IMR-90 (cell line): ENCODE data around the gene FHAD1.

Source experiments
- CEBPB ChIP-seq: IDR thresholded peaks from 2 replicates; pipeline ENCODE4 v1.6.1; 2012; ENCODE audit warnings: low read depth, low read length, improper control_type of control experiment
- MAFK ChIP-seq: IDR thresholded peaks from 2 replicates; pipeline ENCODE4 v1.6.1; 2012; ENCODE audit warnings: low read depth, low read length, improper control_type of control experiment
- POLR2A ChIP-seq: IDR thresholded peaks from 2 replicates; pipeline ENCODE4 v1.6.1; 2012; ENCODE audit warnings: mild to moderate bottlenecking, low read depth, low read length
- RFX5 ChIP-seq: IDR thresholded peaks from 2 replicates; pipeline ENCODE4 v1.8.0; 2012; ENCODE audit warnings: low read depth, mild to moderate bottlenecking, low read length, moderate library complexity
- SMC3 ChIP-seq: fragments of 150-350 bp; IDR thresholded peaks from 2 replicates; pipeline ENCODE4 v1.6.1; 2016; ENCODE audit warnings: low read depth, mild to moderate bottlenecking, antibody characterized with exemption, low read length, moderate library complexity
- TF ChIP-seq, protein P1 (sequence below): conservative IDR thresholded peaks from 2 replicates; pipeline ENCODE4 v1.5.1; 2012; ENCODE audit warnings: mild to moderate bottlenecking, low read depth, low read length, improper control_type of control experiment
- TF ChIP-seq, protein P2 (sequence below): fragments of 150-350 bp; IDR thresholded peaks from 2 replicates; pipeline ENCODE4 v1.6.1; 2017; ENCODE audit warnings: mild to moderate bottlenecking, antibody characterized with exemption, low read length, low read depth

DNA sequence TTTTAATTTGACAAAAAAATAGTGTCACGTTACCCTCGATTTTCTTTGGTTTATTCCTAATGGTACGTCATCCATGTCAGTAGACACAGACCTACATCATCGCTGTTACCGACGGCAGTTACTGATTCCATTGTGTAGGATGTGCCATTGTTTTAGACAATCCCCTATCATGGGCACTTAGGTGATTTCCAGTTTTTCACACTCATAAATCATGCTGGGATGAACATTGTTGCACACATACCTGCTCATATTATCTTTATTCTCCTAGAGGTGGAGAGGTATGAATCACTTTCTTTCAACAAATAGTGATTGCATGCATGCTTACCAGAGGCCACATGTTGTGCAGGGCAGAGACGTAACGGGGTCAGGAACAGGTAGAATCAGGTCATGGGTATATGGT, 83.0 kb downstream of the FHAD1 start:
- TF ChIP-seq, protein P1, sequence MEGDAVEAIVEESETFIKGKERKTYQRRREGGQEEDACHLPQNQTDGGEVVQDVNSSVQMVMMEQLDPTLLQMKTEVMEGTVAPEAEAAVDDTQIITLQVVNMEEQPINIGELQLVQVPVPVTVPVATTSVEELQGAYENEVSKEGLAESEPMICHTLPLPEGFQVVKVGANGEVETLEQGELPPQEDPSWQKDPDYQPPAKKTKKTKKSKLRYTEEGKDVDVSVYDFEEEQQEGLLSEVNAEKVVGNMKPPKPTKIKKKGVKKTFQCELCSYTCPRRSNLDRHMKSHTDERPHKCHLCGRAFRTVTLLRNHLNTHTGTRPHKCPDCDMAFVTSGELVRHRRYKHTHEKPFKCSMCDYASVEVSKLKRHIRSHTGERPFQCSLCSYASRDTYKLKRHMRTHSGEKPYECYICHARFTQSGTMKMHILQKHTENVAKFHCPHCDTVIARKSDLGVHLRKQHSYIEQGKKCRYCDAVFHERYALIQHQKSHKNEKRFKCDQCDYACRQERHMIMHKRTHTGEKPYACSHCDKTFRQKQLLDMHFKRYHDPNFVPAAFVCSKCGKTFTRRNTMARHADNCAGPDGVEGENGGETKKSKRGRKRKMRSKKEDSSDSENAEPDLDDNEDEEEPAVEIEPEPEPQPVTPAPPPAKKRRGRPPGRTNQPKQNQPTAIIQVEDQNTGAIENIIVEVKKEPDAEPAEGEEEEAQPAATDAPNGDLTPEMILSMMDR, result no peak
- TF ChIP-seq RFX5 (no peak), POLR2A (no peak), CEBPB (no peak), SMC3 (no peak), MAFK (no peak)
- TF ChIP-seq, protein P2, sequence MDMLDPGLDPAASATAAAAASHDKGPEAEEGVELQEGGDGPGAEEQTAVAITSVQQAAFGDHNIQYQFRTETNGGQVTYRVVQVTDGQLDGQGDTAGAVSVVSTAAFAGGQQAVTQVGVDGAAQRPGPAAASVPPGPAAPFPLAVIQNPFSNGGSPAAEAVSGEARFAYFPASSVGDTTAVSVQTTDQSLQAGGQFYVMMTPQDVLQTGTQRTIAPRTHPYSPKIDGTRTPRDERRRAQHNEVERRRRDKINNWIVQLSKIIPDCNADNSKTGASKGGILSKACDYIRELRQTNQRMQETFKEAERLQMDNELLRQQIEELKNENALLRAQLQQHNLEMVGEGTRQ, result no peak
